ENCODE results near the gene SPI1. TPM values are rescaled to one million over a fixed set of nuclear protein-coding genes. Genes with fewer than 3 reads are reported as not detected.

SPI1 gene
- total and polyA plus RNA-seq, 2 donors (not counting 1 experiment from before 2014, with no cell fraction given), result 98.3 to 119 TPM

DNA sequence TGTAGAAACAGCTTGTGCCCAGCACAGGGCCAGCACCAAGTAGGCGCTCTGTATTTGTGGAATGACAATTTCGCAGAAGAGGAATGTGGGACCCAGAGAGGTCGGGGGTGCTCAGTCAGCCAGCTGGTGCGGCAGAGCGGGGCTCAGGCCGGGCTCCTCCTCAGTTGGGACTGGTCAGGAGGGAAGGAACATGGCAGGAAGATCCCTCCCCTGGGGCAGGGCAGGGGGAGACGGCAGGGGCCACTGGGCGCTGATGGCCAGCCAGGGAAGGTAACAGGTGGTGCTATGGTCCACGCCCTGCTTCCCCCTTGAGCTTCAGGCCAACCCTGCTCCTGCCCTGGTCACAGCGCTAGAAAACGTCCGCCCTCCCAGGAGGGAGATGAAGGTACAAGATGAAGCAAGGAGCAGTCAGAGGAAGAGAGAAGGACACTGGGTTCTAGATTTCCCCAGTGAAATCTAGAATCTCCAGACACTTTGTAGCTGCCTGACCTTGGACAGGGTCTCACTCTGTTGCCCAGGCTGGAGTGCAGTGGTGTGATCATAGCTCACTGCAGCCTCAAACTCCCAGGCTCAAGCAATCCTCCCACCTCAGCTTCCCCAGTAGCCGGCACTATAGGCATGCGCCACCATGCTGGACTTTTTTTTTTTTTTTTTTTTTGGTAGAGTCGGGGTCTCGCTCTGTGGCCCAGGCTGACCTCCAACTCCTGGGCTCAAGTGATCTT is 13.5 kb upstream of the SPI1 start:
- peaks cover 43 to 67% of the 10 kb centered on the region in 2 donors for H3K4me1 ChIP-seq (ENCODE audit: control insufficient read depth in 2 of 2, insufficient read depth in 2 of 2, low read length in 2 of 2)
- H3K27ac Mint-ChIP-seq, result peak overlapping the region; percentile 98
- H3K4me1 Mint-ChIP-seq, result peaks cover 57% of the 10 kb centered on the region
- peak; percentile 19 for DNase-seq
- WGBS (ENCODE audit: insufficient coverage), result 97% methylated on average over 14 of the region's 16 CpGs
- ATAC-seq (ENCODE audit: low read depth), result no peak
- H3K9me3 Mint-ChIP-seq (ENCODE audit: insufficient read depth), result no peaks in the 10 kb centered on the region
- H3K27me3 ChIP-seq (replicated peaks in 1 of 4; ENCODE audit: control extremely low read depth in 1 of 4, control insufficient read depth in 3 of 4, insufficient read depth in 4 of 4, low read length in 3 of 4), result no peaks in the 10 kb centered on the region
- intact Hi-C loops (cut with micrococcal nuclease), result no loop called here
- H3K27me3 Mint-ChIP-seq, result no peaks in the 10 kb centered on the region
- no peak overlapping the region for H3K4me2 ChIP-seq (replicated peaks; ENCODE audit: low read depth, low read length, poor library complexity, severe bottlenecking)
- peaks cover 34% of the 10 kb centered on the region for H3K79me2 ChIP-seq (ENCODE audit: control insufficient read depth, insufficient read depth, low read length)
- POLR2A ChIA-PET, result interaction anchor here (0.6 to 4.1 kb wide), 5 partner anchors 9 to 211 kb away, joined by 3 to 39 read pairs (median 6); partner anchors contain the start of gene SPI1
- CTCF ChIA-PET, result interaction anchor here (1.4 to 5.7 kb wide), 5 partner anchors 13 to 20 kb away, joined by 4 to 72 read pairs (median 10); partner anchors contain the start of gene SPI1
- H3K9ac ChIP-seq (ENCODE audit: low read length), result no peak overlapping the region
- no peaks in the 10 kb centered on the region for H3K36me3 ChIP-seq (replicated peaks in 1 of 2; ENCODE audit: control extremely low read depth in 1 of 2, control insufficient read depth in 1 of 2, extremely low read depth in 1 of 2, insufficient read depth in 2 of 2, low read length in 1 of 2)
- H3K9me3 ChIP-seq (ENCODE audit: control extremely low read depth in 1 of 3, control insufficient read depth in 2 of 3, insufficient read depth in 1 of 3, low read length in 2 of 3), result no peaks in the 10 kb centered on the region
- H4K20me1 ChIP-seq (ENCODE audit: control insufficient read depth, insufficient read depth, low read length, poor library complexity, severe bottlenecking), result no peaks in the 10 kb centered on the region
- H3K4me3 ChIP-seq (ENCODE audit: control extremely low read depth in 1 of 5, extremely low read depth in 1 of 5, insufficient read depth in 1 of 5, low read depth in 2 of 5, low read length in 4 of 5), result no peak overlapping the region
- no peak overlapping the region for H3K27ac ChIP-seq (ENCODE audit: low read length in 2 of 2)
- H2AFZ ChIP-seq (ENCODE audit: insufficient read depth, low read depth, low read length, poor library complexity, severe bottlenecking), result no peak overlapping the region
- TF ChIP-seq, protein P1, sequence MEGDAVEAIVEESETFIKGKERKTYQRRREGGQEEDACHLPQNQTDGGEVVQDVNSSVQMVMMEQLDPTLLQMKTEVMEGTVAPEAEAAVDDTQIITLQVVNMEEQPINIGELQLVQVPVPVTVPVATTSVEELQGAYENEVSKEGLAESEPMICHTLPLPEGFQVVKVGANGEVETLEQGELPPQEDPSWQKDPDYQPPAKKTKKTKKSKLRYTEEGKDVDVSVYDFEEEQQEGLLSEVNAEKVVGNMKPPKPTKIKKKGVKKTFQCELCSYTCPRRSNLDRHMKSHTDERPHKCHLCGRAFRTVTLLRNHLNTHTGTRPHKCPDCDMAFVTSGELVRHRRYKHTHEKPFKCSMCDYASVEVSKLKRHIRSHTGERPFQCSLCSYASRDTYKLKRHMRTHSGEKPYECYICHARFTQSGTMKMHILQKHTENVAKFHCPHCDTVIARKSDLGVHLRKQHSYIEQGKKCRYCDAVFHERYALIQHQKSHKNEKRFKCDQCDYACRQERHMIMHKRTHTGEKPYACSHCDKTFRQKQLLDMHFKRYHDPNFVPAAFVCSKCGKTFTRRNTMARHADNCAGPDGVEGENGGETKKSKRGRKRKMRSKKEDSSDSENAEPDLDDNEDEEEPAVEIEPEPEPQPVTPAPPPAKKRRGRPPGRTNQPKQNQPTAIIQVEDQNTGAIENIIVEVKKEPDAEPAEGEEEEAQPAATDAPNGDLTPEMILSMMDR (IDR thresholded peaks at IDR 0.05), result no peak
- no peak for TF ChIP-seq EZH2 (IDR thresholded peaks at IDR 0.05; ENCODE audit: borderline replicate concordance, insufficient read depth, low read depth, low read length, poor library complexity, severe bottlenecking)
- no peak overlapping the region for H3K4me3 Mint-ChIP-seq

DNA sequence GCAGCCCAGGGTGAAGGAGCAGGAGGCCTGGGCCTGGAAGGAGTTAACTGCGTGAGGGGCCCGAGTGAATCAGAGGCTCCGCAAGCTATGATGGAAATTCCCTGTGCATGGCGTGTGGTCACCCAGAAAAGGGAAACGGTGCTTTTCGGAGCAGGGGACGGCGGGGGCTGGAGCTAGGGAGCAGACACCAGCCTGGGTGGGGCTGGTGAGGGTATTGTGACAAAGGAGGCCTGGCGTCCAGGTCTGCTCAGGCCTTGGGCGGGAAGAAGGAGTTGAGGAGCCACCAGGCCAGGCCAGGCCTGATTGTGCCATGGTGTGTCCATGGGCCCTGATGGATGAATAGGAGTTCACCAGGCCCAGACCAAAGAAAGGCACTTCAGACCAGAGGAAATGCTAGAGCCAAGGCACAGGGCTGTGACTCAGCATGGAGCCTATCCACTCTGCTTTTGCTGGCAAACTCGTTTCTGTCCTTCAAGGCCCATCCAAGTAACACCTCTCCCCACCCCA is 12.8 kb upstream of the SPI1 start:
- intact Hi-C loops (cut with micrococcal nuclease), result no loop called here
- H3K9me3 ChIP-seq (ENCODE audit: control extremely low read depth in 1 of 3, control insufficient read depth in 2 of 3, insufficient read depth in 1 of 3, low read length in 2 of 3), result no peaks in the 10 kb centered on the region
- DNase-seq (peak; percentile 45), ATAC-seq (ENCODE audit: low read depth) (no peak)
- H3K9me3 Mint-ChIP-seq (ENCODE audit: insufficient read depth), result no peaks in the 10 kb centered on the region
- H3K4me3 Mint-ChIP-seq, result no peak overlapping the region
- no peaks in the 10 kb centered on the region for H4K20me1 ChIP-seq (ENCODE audit: control insufficient read depth, insufficient read depth, low read length, poor library complexity, severe bottlenecking)
- 90% methylated on average over 11 of the region's 11 CpGs for WGBS (ENCODE audit: insufficient coverage)
- H3K4me1 Mint-ChIP-seq, result peaks cover 57% of the 10 kb centered on the region
- CTCF ChIA-PET, result interaction anchor here (1.4 to 5.7 kb wide), 5 partner anchors 12 to 20 kb away, joined by 4 to 72 read pairs (median 10); partner anchors contain the start of gene SPI1
- peak overlapping the region; percentile 74 for H3K27ac Mint-ChIP-seq
- H3K27ac ChIP-seq (ENCODE audit: low read length in 2 of 2), result peak overlapping the region in 1 of 2 donors; percentile 5
- H3K4me1 ChIP-seq (ENCODE audit: control insufficient read depth in 2 of 2, insufficient read depth in 2 of 2, low read length in 2 of 2), result peaks cover 42 to 63% of the 10 kb centered on the region in 2 donors
- H2AFZ ChIP-seq (ENCODE audit: insufficient read depth, low read depth, low read length, poor library complexity, severe bottlenecking), result no peak overlapping the region
- H3K36me3 ChIP-seq (replicated peaks in 1 of 2; ENCODE audit: control extremely low read depth in 1 of 2, control insufficient read depth in 1 of 2, extremely low read depth in 1 of 2, insufficient read depth in 2 of 2, low read length in 1 of 2), result no peaks in the 10 kb centered on the region
- POLR2A ChIA-PET, result interaction anchor here (0.5 to 4.1 kb wide), 4 partner anchors 9 to 757 kb away, joined by 3 to 39 read pairs (median 4); partner anchors contain the start of gene SPI1
- peaks cover 34% of the 10 kb centered on the region for H3K79me2 ChIP-seq (ENCODE audit: control insufficient read depth, insufficient read depth, low read length)
- H3K4me2 ChIP-seq (replicated peaks; ENCODE audit: low read depth, low read length, poor library complexity, severe bottlenecking), result no peak overlapping the region
- no peaks in the 10 kb centered on the region for H3K27me3 ChIP-seq (replicated peaks in 1 of 4; ENCODE audit: control extremely low read depth in 1 of 4, control insufficient read depth in 3 of 4, insufficient read depth in 4 of 4, low read length in 3 of 4)
- no peaks in the 10 kb centered on the region for H3K27me3 Mint-ChIP-seq
- TF ChIP-seq, protein P1 (IDR thresholded peaks at IDR 0.05), result no peak
- TF ChIP-seq EZH2 (IDR thresholded peaks at IDR 0.05; ENCODE audit: borderline replicate concordance, insufficient read depth, low read depth, low read length, poor library complexity, severe bottlenecking), result no peak
- no peak overlapping the region for H3K9ac ChIP-seq (ENCODE audit: low read length)
- no peak overlapping the region for H3K4me3 ChIP-seq (ENCODE audit: control extremely low read depth in 1 of 5, extremely low read depth in 1 of 5, insufficient read depth in 1 of 5, low read depth in 2 of 5, low read length in 4 of 5)

Measured in B cell (primary cell).